Measurements from ENCODE around the gene FILIP1L. TPM values are rescaled to one million over a fixed set of nuclear protein-coding genes. Genes with fewer than 3 reads are reported as not detected.

Gene FILIP1L
- total and polyA plus RNA-seq, 2 donors from 2014 or later: 5.5 to 25.5 TPM

DNA sequence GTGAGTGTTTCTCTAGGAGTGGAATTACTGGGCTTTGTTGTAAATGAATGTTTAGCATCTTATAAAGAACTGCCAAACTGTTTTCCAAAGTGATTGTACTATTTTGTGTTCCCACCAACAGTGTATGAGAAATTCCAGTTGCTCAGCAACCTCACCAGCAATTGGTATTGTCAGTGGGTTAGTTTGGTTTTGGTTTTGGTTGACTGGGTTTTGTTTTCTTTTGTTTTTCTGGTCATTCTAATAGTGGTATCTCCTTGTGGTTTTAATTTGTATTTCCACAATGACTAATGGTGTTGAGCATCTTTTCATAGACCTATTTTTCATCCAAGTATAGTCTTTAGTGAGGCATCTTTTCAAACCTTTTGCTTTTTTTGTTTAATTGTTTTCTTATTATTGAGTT is 27.1 kb downstream of the FILIP1L start:
- Histone ChIP-seq H3K4me1 (ENCODE audit: control insufficient read depth in 2 of 3, insufficient read depth in 2 of 3, low read depth in 1 of 3, low read length in 3 of 3) (peaks cover 2 to 13% (median 3%) of the 10 kb centered on the region in 3 donors), H3K27me3 (ENCODE audit: control insufficient read depth, insufficient read depth, low read length) (no peaks in the 10 kb centered on the region), H3K27ac (ENCODE audit: low read depth in 2 of 2, low read length in 2 of 2) (no peak overlapping the region), H3K9me3 (ENCODE audit: control insufficient read depth in 2 of 3, insufficient read depth in 1 of 3, low read length in 3 of 3) (no peaks in the 10 kb centered on the region), H3K36me3 (ENCODE audit: control insufficient read depth in 2 of 3, insufficient read depth in 3 of 3, low read length in 3 of 3) (no peaks in the 10 kb centered on the region), H3K9ac (ENCODE audit: low read length in 3 of 3) (no peak overlapping the region), H3K4me3 (ENCODE audit: low read length in 3 of 3) (no peak overlapping the region)
- FAIRE-seq (no peak), DNase-seq (no peak)
- TF ChIP-seq, protein P1, sequence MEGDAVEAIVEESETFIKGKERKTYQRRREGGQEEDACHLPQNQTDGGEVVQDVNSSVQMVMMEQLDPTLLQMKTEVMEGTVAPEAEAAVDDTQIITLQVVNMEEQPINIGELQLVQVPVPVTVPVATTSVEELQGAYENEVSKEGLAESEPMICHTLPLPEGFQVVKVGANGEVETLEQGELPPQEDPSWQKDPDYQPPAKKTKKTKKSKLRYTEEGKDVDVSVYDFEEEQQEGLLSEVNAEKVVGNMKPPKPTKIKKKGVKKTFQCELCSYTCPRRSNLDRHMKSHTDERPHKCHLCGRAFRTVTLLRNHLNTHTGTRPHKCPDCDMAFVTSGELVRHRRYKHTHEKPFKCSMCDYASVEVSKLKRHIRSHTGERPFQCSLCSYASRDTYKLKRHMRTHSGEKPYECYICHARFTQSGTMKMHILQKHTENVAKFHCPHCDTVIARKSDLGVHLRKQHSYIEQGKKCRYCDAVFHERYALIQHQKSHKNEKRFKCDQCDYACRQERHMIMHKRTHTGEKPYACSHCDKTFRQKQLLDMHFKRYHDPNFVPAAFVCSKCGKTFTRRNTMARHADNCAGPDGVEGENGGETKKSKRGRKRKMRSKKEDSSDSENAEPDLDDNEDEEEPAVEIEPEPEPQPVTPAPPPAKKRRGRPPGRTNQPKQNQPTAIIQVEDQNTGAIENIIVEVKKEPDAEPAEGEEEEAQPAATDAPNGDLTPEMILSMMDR (IDR thresholded peaks at IDR 0.05; ENCODE audit: borderline replicate concordance, extremely low read depth, insufficient read depth): no peak
- intact Hi-C loops (cut with DNase I): no loop called here

GRCh38 chr3:100086401-100086800 is 27.9 kb downstream of the FILIP1L start:
- no peak for DNase-seq
- peaks cover 2 to 13% (median 3%) of the 10 kb centered on the region in 3 donors for H3K4me1 ChIP-seq (ENCODE audit: control insufficient read depth in 2 of 3, insufficient read depth in 2 of 3, low read depth in 1 of 3, low read length in 3 of 3)
- no peak overlapping the region for H3K27ac ChIP-seq (ENCODE audit: low read depth in 2 of 2, low read length in 2 of 2)
- H3K36me3 ChIP-seq (ENCODE audit: control insufficient read depth in 2 of 3, insufficient read depth in 3 of 3, low read length in 3 of 3): no peaks in the 10 kb centered on the region
- H3K4me3 ChIP-seq (ENCODE audit: low read length in 3 of 3): no peak overlapping the region
- H3K9ac ChIP-seq (ENCODE audit: low read length in 3 of 3): no peak overlapping the region
- intact Hi-C loops (cut with DNase I): no loop called here
- H3K27me3 ChIP-seq (ENCODE audit: control insufficient read depth, insufficient read depth, low read length): no peaks in the 10 kb centered on the region
- no peak for FAIRE-seq
- H3K9me3 ChIP-seq (ENCODE audit: control insufficient read depth in 2 of 3, insufficient read depth in 1 of 3, low read length in 3 of 3): no peaks in the 10 kb centered on the region
- TF ChIP-seq, protein P1 (IDR thresholded peaks at IDR 0.05; ENCODE audit: borderline replicate concordance, extremely low read depth, insufficient read depth): no peak

DNA sequence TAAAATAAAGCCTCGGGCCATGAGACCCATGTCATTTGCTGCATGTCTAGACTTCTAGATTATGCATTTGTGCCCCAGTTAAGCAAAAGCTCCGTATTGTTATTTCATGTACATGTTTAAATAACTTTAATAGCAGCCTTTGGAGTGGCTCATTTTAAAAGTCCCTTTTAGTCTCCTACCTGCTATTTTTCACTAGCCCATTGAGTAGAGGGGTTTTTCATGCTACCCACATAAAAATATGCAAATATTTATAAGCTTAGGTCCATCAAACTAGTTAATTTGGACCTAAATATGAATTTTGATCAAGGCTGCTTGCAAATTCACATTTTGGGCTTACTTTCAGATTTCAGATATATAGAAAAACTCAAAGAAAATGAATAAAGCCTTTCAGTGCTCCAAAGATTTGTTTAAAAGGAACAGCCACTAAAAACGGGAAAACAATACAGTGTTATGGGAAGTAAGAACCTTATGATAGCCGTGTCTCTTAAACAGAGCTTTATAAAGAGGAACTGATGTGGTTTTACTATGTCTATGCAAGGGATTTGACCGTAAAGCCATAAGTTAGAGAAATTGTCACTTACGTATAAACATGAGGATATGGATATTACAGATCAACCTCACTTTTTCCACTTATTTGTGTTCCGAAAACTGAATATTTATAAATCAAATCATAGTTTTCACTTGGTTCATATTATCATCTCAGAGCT is 30.0 kb downstream of the FILIP1L start:
- Histone ChIP-seq H3K27ac (ENCODE audit: low read depth in 2 of 2, low read length in 2 of 2) (no peak overlapping the region), H3K4me3 (ENCODE audit: low read length in 3 of 3) (no peak overlapping the region), H3K9me3 (ENCODE audit: control insufficient read depth in 2 of 3, insufficient read depth in 1 of 3, low read length in 3 of 3) (no peaks in the 10 kb centered on the region), H3K9ac (ENCODE audit: low read length in 3 of 3) (no peak overlapping the region), H3K36me3 (ENCODE audit: control insufficient read depth in 2 of 3, insufficient read depth in 3 of 3, low read length in 3 of 3) (no peaks in the 10 kb centered on the region), H3K4me1 (ENCODE audit: control insufficient read depth in 2 of 3, insufficient read depth in 2 of 3, low read depth in 1 of 3, low read length in 3 of 3) (peaks cover 0 to 6% (median 0%) of the 10 kb centered on the region in 3 donors), H3K27me3 (ENCODE audit: control insufficient read depth, insufficient read depth, low read length) (no peaks in the 10 kb centered on the region)
- no peak for DNase-seq
- no peak for FAIRE-seq
- intact Hi-C loops (cut with DNase I): no loop called here
- TF ChIP-seq, protein P1 (IDR thresholded peaks at IDR 0.05; ENCODE audit: borderline replicate concordance, extremely low read depth, insufficient read depth): no peak
